Naive B cell (primary cell): ENCODE results near the gene HYAL4. TPM values are rescaled to one million over a fixed set of nuclear protein-coding genes. Genes with fewer than 3 reads are reported as not detected.
"Not testable (repeated sequence)": the region's sequence is repeated elsewhere in the genome, so short reads cannot be mapped to it uniquely, and the experiment has no call there.

Source experiments
- ATAC-seq, 2 donors: fragments of 150-1000 bp; cut with Tn5 transposase; 2 replicates each; pipeline ENCODE4 v1.10.0; 2021; ENCODE audit warnings: low read depth in 2 of 2, mild to moderate bottlenecking in 2 of 2, moderate library complexity in 2 of 2
- DNase-seq: peaks from one replicate; pipeline ENCODE4 v3.0.0; 2022
- H3K27ac Mint-ChIP-seq, 6 donors: one replicate each; pipeline ENCODE4 v1.8.0; 2020 to 2022; ENCODE audit warnings: mild to moderate bottlenecking in 6 of 6, mixed read lengths in 6 of 6, moderate library complexity in 5 of 6, inconsistent platforms in 2 of 6
- H3K27me3 Mint-ChIP-seq, 3 donors: one replicate each; pipeline ENCODE4 v1.8.0; 2021 to 2022; ENCODE audit warnings: mixed read lengths in 3 of 3, mild to moderate bottlenecking in 1 of 3
- H3K36me3 Mint-ChIP-seq, 2 donors: one replicate each; pipeline ENCODE4 v1.8.0; 2020 to 2022; ENCODE audit warnings: mixed read lengths in 2 of 2, inconsistent platforms in 1 of 2, mild to moderate bottlenecking in 1 of 2
- H3K4me1 Mint-ChIP-seq, 3 donors: one replicate each; pipeline ENCODE4 v1.8.0; 2020 to 2022; ENCODE audit warnings: mixed read lengths in 3 of 3, inconsistent platforms in 1 of 3, mild to moderate bottlenecking in 1 of 3, moderate library complexity in 1 of 3
- H3K4me3 Mint-ChIP-seq, 8 donors: one replicate each; pipeline ENCODE4 v1.8.0; 2020 to 2022; ENCODE audit warnings: mild to moderate bottlenecking in 8 of 8, mixed read lengths in 8 of 8, moderate library complexity in 8 of 8, inconsistent platforms in 2 of 8
- H3K9me3 Mint-ChIP-seq, 7 donors: one replicate each; pipeline ENCODE4 v1.8.0; 2020 to 2022; ENCODE audit warnings: mixed read lengths in 7 of 7, mild to moderate bottlenecking in 5 of 7, inconsistent platforms in 2 of 7, moderate library complexity in 1 of 7
- polyA plus RNA-seq, 6 donors: library from polyadenylated mRNA; unstranded; fragments of 300-500 nt; fragmentation: Illumina TruSeq; gene quantifications; one replicate each; pipeline ENCODE4 v1.2.3, GENCODE V29; 2021; ENCODE audit warnings: low read depth in 6 of 6

HYAL4 gene
- polyA plus RNA-seq, 6 donors from 2014 or later, result not detected

DNA sequence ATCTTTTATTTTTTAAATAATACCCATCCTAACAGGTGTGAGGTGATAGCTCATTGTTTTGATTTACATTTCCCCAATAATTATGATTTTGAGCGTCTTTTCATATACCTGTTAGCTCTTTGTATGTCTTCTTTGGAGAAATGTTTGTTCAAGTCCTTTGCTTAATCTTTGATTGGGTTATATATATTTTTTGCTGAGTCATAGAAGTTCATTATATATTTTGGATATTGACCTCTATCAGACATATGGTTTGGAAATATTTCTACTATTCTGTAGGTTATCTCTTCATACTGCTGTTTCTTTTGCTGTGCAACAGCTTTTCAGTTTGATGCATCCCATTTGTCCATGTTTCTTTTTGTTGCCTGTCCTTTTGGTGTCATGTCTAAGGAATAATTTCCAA is 23.6 kb upstream of the HYAL4 start:
- Mint-ChIP-seq H3K36me3 (no peaks in the 10 kb centered on the region), H3K27ac (no peak overlapping the region), H3K9me3 (peaks cover 0 to 2% (median 0%) of the 10 kb centered on the region in 7 donors), H3K4me1 (peaks cover 0 to 6% (median 5%) of the 10 kb centered on the region in 3 donors), H3K27me3 (peaks cover 0 to 20% (median 14%) of the 10 kb centered on the region in 3 donors), H3K4me3 (no peak overlapping the region)
- DNase-seq (no peak), ATAC-seq (no peak)

DNA sequence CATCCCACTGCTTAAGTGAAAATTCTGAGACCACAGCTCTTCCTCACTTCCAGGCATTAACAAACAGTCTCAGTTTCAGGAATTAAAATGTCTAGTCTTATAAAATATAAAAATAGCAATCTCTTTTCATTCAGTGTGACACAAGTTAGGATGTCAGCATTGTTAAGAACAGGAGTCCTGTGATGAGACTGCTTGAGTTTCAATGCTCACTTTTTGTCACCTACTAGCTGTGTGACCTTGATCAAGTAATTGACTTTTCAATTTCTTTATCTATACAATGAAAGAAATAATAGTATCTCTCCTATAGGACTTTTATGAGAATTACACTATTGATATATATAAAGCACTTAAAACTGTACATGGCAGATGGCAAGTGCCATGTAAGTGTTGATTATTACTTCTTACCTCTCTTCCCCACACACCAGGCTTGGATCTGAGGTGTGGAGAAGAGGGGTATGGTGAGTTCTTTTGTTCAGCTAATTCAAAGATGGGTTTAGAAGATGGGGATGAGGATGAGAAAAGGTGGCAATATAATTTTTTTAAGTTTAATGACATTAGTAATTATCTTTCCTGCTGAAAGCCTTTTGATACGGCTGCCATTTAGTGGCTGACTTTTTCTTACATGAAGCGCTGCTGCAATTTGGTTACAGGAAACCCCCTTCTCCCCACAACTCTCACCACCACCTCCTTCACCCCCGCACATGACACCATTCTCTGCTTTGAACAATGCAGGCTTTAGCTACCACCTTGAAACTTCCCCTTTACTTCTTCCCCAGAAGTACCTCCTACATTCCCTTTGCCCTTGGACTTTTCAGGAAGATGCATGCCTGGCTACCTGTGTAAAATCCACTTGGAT is 20.8 kb upstream of the HYAL4 start:
- peaks cover 0 to 6% (median 5%) of the 10 kb centered on the region in 3 donors for H3K4me1 Mint-ChIP-seq
- H3K27me3 Mint-ChIP-seq, result peaks cover 11 to 29% (median 22%) of the 10 kb centered on the region in 3 donors
- peak; percentile 56 to 58 for ATAC-seq
- peaks cover 0 to 2% (median 0%) of the 10 kb centered on the region in 7 donors for H3K9me3 Mint-ChIP-seq
- no peaks in the 10 kb centered on the region for H3K36me3 Mint-ChIP-seq
- H3K27ac Mint-ChIP-seq, result no peak overlapping the region
- DNase-seq, result no peak
- H3K4me3 Mint-ChIP-seq, result peak overlapping the region in 3 of 8 donors; percentile 6 to 52 (median 26)

DNA sequence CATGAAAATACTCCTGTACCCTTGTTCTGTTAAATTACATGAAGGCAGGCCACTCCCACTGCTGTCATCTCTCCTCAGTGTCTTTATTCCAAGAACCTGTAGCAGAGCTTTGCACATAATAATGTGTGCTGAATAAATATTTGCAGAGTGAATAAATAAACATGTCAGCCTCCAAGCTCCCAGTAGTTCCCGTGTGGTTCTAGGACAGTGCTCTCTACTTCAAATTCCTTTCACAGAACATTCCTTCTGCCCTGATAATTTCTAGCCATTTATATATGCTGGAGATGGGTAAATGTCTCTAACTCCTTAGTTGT is 20.3 kb upstream of the HYAL4 start:
- no peak for DNase-seq
- no peaks in the 10 kb centered on the region for H3K36me3 Mint-ChIP-seq
- H3K9me3 Mint-ChIP-seq, result peaks cover 0 to 2% (median 0%) of the 10 kb centered on the region in 7 donors
- peak overlapping the region in 3 of 8 donors; percentile 6 to 61 (median 52) for H3K4me3 Mint-ChIP-seq
- no peak overlapping the region for H3K27ac Mint-ChIP-seq
- peaks cover 0 to 6% (median 5%) of the 10 kb centered on the region in 3 donors for H3K4me1 Mint-ChIP-seq
- H3K27me3 Mint-ChIP-seq, result peaks cover 11 to 29% (median 22%) of the 10 kb centered on the region in 3 donors
- no peak for ATAC-seq

DNA sequence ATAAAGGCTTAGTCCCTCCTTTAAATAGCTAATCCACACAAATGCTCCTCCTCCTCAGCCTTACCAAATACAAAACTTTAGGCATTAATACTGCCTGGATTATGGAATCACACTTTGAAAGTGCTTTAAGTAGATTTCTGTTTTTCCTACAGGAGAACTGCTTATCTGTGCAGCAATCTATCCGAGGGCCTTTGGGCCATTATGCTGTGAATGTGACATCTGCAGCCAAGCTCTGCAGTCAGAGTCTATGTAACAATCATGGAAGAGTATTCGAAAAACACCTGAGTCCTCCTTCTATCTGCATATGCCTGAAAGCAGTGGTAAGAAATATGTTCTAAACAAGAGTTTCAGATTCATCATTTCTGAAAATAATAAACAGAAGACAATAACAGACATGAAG is 16.2 kb upstream of the HYAL4 start:
- no peak for ATAC-seq
- H3K4me3 Mint-ChIP-seq, result no peak overlapping the region
- no peaks in the 10 kb centered on the region for H3K36me3 Mint-ChIP-seq
- H3K27me3 Mint-ChIP-seq, result peaks cover 11 to 29% (median 26%) of the 10 kb centered on the region in 3 donors
- H3K27ac Mint-ChIP-seq, result no peak overlapping the region
- no peaks in the 10 kb centered on the region for H3K9me3 Mint-ChIP-seq
- DNase-seq, result no peak
- H3K4me1 Mint-ChIP-seq, result peaks cover 0 to 6% (median 5%) of the 10 kb centered on the region in 3 donors

DNA sequence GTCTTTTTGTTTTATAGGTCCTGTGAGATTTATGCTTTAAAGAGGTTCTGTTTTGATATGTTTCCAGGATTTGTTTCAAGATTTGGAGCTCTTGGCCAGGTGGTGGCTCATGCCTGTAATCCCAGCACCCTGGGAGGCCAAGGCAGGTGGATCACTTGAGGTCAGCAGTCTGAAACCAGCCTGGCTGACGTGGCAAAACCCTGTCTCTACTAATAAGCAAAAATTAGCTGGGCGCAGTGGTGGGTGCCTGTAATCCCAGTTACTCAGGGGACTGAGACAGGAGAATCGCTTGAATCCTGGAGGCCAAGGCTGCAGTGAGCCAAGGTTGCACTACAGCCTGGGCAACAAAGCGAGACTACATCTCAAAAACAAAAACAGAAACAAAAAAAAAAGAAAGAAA is 8.3 kb upstream of the HYAL4 start:
- Mint-ChIP-seq H3K9me3 (peaks cover 0 to 20% (median 8%) of the 10 kb centered on the region in 7 donors), H3K36me3 (no peaks in the 10 kb centered on the region)

DNA sequence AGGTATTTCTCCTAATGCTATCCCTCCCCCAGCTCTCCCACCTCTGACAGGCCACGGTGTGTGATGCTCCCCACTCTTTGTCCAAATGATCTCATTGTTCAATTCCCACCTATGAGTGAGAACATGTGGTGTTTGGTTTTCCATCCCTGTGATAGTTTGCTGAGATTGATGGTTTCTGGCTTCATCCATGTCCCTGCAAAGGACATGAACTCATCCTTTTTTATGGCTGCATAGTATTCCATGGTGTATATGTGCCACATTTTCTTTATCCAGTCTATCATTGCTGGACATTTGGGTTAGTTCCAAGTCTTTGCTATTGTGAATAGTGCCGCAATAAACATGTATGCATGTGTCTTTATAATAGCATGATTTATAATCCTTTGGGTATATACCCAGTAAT is 5.9 kb upstream of the HYAL4 start:
- H3K4me3 Mint-ChIP-seq, H3K4me1 Mint-ChIP-seq, DNase-seq, H3K27ac Mint-ChIP-seq, H3K36me3 Mint-ChIP-seq, ATAC-seq: not testable (repeated sequence)
- Mint-ChIP-seq H3K9me3 (peaks cover 7 to 27% (median 11%) of the 10 kb centered on the region in 7 donors), H3K27me3 (peaks cover 0 to 32% (median 6%) of the 10 kb centered on the region in 3 donors)

More for the DNA sequence above, 8.3 kb upstream of the HYAL4 start:
- no peak for ATAC-seq
- H3K4me3 Mint-ChIP-seq, result no peak overlapping the region
- no peaks in the 10 kb centered on the region for H3K4me1 Mint-ChIP-seq
- H3K27ac Mint-ChIP-seq, result no peak overlapping the region
- no peak for DNase-seq
- H3K27me3 Mint-ChIP-seq, result peaks cover 0 to 14% (median 4%) of the 10 kb centered on the region in 3 donors

DNA sequence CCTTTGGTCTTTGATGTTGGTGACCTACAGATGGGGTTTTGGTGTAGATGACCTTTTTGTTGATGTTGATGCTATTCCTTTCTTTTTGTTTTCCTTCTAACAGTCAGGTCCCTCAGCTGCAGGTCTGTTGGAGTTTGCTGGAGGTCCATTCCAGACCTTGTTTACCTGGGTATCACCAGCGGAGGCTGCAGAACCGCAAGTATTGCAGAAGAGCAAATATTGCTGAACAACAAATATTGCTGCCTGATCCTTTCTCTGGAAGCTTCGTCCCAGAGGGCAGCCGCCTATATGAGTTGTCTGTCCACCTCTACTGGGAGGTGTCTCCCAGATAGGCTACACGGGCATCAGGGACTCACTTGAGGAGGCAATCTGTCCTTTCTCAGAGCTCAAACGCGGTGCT is 827 bp upstream of the HYAL4 start:
- Mint-ChIP-seq H3K27me3 (peaks cover 7 to 25% (median 24%) of the 10 kb centered on the region in 3 donors), H3K9me3 (peaks cover 6 to 16% (median 8%) of the 10 kb centered on the region in 7 donors)
- H3K36me3 Mint-ChIP-seq, H3K27ac Mint-ChIP-seq, H3K4me3 Mint-ChIP-seq, H3K4me1 Mint-ChIP-seq, ATAC-seq, DNase-seq: not testable (repeated sequence)

DNA sequence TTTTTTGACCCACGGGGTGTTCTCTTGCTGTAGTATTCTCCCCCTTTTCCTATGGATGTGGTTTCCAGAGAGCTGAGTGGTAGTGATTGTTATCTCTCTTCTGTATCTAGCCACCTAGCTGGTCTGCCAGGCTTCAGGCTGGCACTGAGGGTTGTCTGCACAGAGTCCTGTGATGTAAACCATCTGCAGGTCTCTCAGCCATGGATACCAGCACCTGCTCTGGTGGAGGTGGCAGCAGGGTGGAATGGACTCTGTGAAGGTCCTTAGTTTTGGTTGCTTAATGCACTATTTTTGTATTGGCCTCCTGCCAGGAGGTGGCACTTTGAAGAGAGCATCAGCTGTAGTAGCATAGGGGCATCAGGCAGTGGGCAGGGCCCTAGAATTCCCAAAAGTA is 851 bp downstream of the HYAL4 start:
- no peak for ATAC-seq
- no peak overlapping the region for H3K4me3 Mint-ChIP-seq
- no peak for DNase-seq
- no peak overlapping the region for H3K27ac Mint-ChIP-seq
- no peaks in the 10 kb centered on the region for H3K36me3 Mint-ChIP-seq
- peaks cover 7 to 25% (median 24%) of the 10 kb centered on the region in 3 donors for H3K27me3 Mint-ChIP-seq
- H3K9me3 Mint-ChIP-seq, result peaks cover 2 to 10% (median 7%) of the 10 kb centered on the region in 7 donors
- H3K4me1 Mint-ChIP-seq, result no peaks in the 10 kb centered on the region

DNA sequence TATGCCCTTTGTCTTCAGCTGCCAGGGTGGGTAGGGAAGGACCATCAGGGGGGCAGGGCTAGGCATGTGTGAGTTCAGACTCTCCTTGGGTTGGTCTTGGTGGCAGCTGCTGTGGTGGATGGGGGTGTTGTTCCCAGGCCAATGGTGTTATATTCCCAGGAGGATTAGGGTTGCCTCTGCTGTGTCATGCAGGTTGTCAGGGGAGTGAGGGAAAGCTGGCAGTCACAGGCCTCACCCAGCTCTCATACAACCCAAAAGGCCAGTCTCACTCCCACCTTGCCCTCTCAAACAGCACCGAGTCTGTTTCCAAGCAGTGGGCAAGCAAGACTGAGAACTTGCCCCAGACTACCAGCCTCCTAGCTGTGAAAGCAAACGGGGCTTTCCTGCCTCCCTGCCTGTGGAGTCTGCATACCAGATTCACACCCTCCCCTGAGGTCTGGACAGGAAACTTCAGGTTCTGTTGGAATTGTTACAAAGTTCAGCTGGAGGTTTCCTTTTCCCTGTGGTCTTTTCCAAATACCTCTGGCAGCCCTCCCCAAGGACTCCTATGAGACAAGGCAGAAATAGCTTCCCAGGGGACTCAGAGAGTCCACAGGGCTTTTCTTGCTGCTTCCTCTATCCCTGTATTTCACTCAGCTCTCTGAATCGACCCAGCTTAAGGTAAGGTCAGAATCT is 1.4 kb downstream of the HYAL4 start:
- no peak for DNase-seq
- peaks cover 2 to 10% (median 7%) of the 10 kb centered on the region in 7 donors for H3K9me3 Mint-ChIP-seq

DNA sequence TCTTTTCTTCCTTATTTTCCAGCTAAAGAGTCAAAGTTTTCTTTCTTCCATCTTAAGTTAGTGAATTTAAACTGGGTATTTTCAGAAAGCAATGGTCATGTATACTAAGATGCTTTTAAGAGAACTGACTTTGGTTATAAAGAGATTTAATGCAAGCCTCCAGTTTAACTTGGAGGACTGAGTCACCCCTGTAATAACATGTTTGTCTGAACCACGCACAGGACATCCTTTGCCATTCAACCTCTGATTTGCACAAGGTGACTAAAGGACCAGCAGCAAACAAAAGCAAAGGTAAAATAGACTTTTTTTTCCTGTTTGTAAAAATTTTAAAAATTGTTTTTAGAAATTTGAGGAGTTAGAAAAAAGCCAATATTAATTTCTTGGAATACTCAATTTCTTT is 2.9 kb downstream of the HYAL4 start:
- ATAC-seq (no peak), DNase-seq (no peak)
- H3K4me3 Mint-ChIP-seq, result no peak overlapping the region
- H3K9me3 Mint-ChIP-seq, result peaks cover 4 to 18% (median 9%) of the 10 kb centered on the region in 7 donors
- H3K36me3 Mint-ChIP-seq, result no peaks in the 10 kb centered on the region
- no peaks in the 10 kb centered on the region for H3K4me1 Mint-ChIP-seq
- no peak overlapping the region for H3K27ac Mint-ChIP-seq
- peaks cover 7 to 24% (median 17%) of the 10 kb centered on the region in 3 donors for H3K27me3 Mint-ChIP-seq

More for the DNA sequence above, 1.4 kb downstream of the HYAL4 start:
- Mint-ChIP-seq H3K27me3 (peaks cover 7 to 25% (median 24%) of the 10 kb centered on the region in 3 donors), H3K36me3 (no peaks in the 10 kb centered on the region), H3K4me1 (no peaks in the 10 kb centered on the region), H3K27ac (no peak overlapping the region), H3K4me3 (no peak overlapping the region)
- ATAC-seq, result no peak

DNA sequence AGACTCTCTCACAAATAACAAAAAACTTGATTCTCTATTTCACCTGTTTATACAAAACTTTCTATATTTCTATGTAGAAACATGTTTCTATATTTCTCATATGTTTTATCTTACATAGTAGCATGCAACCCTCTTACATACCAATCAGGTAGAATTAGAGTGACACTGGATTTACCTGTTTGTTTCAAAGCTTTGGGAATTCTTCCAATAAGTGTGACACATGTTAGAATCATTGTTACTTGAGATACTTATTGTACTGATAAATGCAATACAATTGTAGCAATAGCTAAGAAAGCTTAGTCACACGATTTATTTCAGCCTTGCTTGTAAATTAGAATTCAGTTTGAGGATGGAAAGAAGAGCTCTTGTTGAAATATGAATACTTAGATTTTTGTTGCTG is 4.9 kb downstream of the HYAL4 start:
- Mint-ChIP-seq H3K27ac (no peak overlapping the region), H3K4me3 (no peak overlapping the region), H3K36me3 (no peaks in the 10 kb centered on the region), H3K9me3 (peaks cover 0 to 26% (median 10%) of the 10 kb centered on the region in 7 donors), H3K27me3 (peaks cover 7 to 13% (median 7%) of the 10 kb centered on the region in 3 donors), H3K4me1 (no peaks in the 10 kb centered on the region)
- DNase-seq (no peak), ATAC-seq (no peak)

DNA sequence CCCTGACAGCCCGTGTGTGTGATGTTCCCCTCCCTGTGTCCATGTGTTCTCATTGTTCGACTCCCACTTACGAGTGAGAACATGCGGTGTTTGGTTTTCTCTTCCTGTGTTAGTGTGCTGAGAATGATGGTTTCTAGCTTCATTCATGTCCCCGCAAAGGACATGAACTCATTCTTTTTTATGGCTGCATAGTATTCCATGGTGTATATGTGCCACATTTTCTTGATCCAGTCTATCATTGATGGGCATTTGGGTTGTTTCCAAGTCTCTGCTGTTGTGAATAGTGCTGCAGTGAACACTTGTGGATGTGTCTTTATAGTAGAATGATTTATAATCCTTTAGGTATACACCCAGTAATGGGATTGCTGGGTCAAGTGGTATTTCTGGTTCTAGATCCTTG is 6.4 kb downstream of the HYAL4 start:
- H3K4me3 Mint-ChIP-seq, H3K4me1 Mint-ChIP-seq, H3K36me3 Mint-ChIP-seq, H3K27me3 Mint-ChIP-seq, ATAC-seq, DNase-seq: not testable (repeated sequence)
- Mint-ChIP-seq H3K9me3 (peaks cover 4 to 31% (median 19%) of the 10 kb centered on the region in 7 donors), H3K27ac (peak overlapping the region in 1 of 6 donors; percentile 68)

DNA sequence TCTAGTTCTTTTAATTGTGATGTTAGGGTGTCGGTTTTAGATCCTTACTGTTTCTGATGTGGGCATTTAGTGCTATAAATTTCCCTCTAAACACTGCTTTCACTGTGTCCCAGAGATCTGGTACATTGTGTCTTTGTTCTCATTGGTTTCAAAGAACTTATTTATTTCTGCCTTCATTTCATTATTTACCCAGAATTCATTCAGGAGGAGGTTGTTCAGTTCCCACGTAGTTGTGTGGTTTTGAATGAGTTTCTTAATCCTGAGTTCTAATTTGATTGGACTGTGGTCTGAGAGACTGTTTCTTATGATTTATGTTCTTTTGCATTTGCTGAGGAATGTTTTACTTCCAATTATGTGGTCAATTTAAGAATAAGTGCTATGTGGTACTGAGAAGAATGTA is 9.3 kb downstream of the HYAL4 start:
- not testable (repeated sequence) for H3K4me1 Mint-ChIP-seq, H3K4me3 Mint-ChIP-seq, H3K36me3 Mint-ChIP-seq, ATAC-seq, H3K27ac Mint-ChIP-seq, DNase-seq
- Mint-ChIP-seq H3K27me3 (peaks cover 4 to 23% (median 18%) of the 10 kb centered on the region in 3 donors), H3K9me3 (peaks cover 4 to 32% (median 19%) of the 10 kb centered on the region in 7 donors)
